GM23338 (cell line): Measurements from ENCODE around the gene NFKBIB.

Experiments used
- CTCF ChIP-seq, 2 experiments: fragments of 200-600 bp in 1 of 2; sonication (generic) in 1 of 2; conservative IDR thresholded peaks; 2 replicates each; pipeline versions ENCODE4 v1.5.1 to v1.6.1; 2016 to 2017; ENCODE audit warnings: antibody characterized with exemption in 2 of 2, low read depth in 2 of 2, mild to moderate bottlenecking in 2 of 2, moderate library complexity in 1 of 2
- EZH2phosphoT487 ChIP-seq: fragments of 200-600 bp; sonication (generic); IDR thresholded peaks from one replicate; pipeline ENCODE4 v1.8.1; 2018; ENCODE audit warnings: antibody characterized with exemption; ENCODE audit not compliant: unreplicated experiment
- POLR2AphosphoS5 ChIP-seq: IDR thresholded peaks from 2 replicates; pipeline ENCODE4 v1.6.1; 2016; ENCODE audit warnings: antibody characterized with exemption, low read depth

GRCh38 chr19:38922482-38922881 is 22.7 kb downstream of the NFKBIB start:
- TF ChIP-seq CTCF (conservative IDR thresholded peaks at IDR 0.05; ENCODE audit: low read depth in 2 of 2) = no peak
- no peak for TF ChIP-seq EZH2phosphoT487
- no peak for TF ChIP-seq POLR2AphosphoS5
